Keratinocyte (primary cell): ENCODE results near the gene TMEM184A.

Experiments used
- EZH2 ChIP-seq: IDR thresholded peaks from one replicate; pipeline ENCODE4 v1.6.1; 2012; ENCODE audit warnings: inconsistent platforms, mild to moderate bottlenecking, low read length, moderate library complexity
- TF ChIP-seq, protein P1 (sequence below), 3 experiments: IDR thresholded peaks in 1 of 3; conservative IDR thresholded peaks in 1 of 3; optimal IDR thresholded peaks in 1 of 3; 2 replicates in 2 of 3; 3 replicates in 1 of 3; pipeline versions ENCODE3 to v1.5.1; 2011; ENCODE audit warnings: low read length in 3 of 3, mild to moderate bottlenecking in 3 of 3, moderate library complexity in 2 of 3, control low read depth in 1 of 3, inconsistent platforms in 1 of 3; ENCODE audit not compliant: insufficient read depth in 2 of 3; ENCODE audit errors: extremely low read depth in 1 of 3

DNA sequence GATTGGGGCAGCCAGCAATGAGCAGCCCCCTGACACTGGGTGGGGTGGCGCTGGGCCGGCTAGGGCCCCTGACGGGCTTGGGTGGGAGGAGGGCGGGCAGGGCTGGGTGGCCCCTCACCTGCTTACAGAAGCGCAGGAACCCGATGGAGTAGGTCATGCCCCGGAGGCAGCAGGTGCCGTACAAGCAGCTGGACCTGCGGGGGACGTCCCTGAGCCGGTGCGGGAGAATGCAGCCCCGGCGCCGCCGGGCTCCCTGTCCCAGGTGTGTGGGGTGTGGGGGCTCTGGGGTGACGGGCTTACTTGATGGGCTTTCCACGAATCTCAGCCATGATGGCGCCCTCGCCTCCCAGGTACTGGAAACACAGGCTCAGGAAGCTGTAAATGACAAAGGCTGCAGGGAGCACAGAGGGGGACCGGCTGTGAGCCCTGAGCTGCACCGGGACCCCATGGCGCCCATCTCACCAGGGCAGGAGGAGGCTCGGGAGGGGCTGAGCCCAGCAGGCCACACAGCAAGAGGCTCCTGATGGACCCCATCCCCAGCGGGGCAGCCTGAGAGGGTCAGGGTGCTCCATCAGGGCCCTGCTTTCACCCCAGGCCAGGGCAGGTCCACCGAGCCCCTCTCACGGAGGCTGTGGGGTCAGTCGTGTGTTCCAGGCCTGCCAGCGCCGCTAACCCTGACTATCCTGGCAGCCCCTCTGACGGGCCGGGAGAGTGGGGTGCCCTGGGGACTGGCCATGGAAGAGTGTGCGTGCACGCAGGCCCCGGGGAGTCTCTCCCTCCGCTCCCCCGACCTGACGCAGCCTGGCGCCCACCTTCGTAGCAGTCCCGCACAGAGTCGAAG lies 5.8 kb downstream of the TMEM184A start:
- TF ChIP-seq, protein P1, sequence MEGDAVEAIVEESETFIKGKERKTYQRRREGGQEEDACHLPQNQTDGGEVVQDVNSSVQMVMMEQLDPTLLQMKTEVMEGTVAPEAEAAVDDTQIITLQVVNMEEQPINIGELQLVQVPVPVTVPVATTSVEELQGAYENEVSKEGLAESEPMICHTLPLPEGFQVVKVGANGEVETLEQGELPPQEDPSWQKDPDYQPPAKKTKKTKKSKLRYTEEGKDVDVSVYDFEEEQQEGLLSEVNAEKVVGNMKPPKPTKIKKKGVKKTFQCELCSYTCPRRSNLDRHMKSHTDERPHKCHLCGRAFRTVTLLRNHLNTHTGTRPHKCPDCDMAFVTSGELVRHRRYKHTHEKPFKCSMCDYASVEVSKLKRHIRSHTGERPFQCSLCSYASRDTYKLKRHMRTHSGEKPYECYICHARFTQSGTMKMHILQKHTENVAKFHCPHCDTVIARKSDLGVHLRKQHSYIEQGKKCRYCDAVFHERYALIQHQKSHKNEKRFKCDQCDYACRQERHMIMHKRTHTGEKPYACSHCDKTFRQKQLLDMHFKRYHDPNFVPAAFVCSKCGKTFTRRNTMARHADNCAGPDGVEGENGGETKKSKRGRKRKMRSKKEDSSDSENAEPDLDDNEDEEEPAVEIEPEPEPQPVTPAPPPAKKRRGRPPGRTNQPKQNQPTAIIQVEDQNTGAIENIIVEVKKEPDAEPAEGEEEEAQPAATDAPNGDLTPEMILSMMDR (optimal IDR thresholded peaks at IDR 0.05 in 1 of 3, IDR thresholded peaks at IDR 0.05 in 1 of 3, conservative IDR thresholded peaks at IDR 0.05 in 1 of 3; ENCODE audit: extremely low read depth in 1 of 3, insufficient read depth in 2 of 3, low read length in 3 of 3), result no peak
- TF ChIP-seq EZH2, result no peak
